K562 (cell line): ENCODE results near the gene CSTPP1.

Experiments used
- RNF2 ChIP-seq: sonication (generic); IDR thresholded peaks from 2 replicates; pipeline ENCODE4 v1.6.1; 2016
- ZNF224 ChIP-seq: sonication (generic); formaldehyde crosslinking; IDR thresholded peaks from 2 replicates; pipeline ENCODE4 v1.8.0; 2022; ENCODE audit warnings: mild to moderate bottlenecking, missing genetic modification reagents
- TF ChIP-seq, protein P1 (sequence below), 3 experiments: IDR thresholded peaks in 2 of 3; conservative IDR thresholded peaks in 1 of 3; 2 replicates each; pipeline ENCODE4 v1.5.1; 2011 to 2012; ENCODE audit warnings: low read length in 3 of 3, mild to moderate bottlenecking in 3 of 3, control low read depth in 2 of 3, improper control_type of control experiment in 1 of 3, inconsistent platforms in 1 of 3, low read depth in 1 of 3, mixed read lengths in 1 of 3, moderate library complexity in 1 of 3; ENCODE audit not compliant: insufficient read depth in 2 of 3

DNA sequence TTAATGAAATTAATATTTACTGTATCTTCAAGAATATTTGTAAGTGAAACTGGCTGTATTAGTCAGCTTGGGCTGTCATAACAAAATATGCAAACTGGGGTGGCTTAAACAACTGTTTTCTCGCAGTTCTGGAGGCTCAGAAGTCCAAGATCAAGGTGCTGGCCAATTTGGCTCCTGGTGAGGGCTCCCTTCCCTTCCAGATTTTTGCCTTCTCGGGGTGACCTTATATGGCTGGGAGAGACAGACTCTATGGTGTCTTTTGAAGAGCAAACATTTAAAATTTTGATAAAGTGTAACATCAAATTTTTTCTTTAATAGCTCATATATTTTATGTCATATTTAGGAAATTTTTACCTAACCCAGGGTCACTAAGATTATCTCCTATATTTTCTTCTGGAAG lies 30.2 kb downstream of the CSTPP1 start:
- no peak for TF ChIP-seq RNF2
- no peak for TF ChIP-seq ZNF224 (CRISPR knock-in tag)
- TF ChIP-seq, protein P1, sequence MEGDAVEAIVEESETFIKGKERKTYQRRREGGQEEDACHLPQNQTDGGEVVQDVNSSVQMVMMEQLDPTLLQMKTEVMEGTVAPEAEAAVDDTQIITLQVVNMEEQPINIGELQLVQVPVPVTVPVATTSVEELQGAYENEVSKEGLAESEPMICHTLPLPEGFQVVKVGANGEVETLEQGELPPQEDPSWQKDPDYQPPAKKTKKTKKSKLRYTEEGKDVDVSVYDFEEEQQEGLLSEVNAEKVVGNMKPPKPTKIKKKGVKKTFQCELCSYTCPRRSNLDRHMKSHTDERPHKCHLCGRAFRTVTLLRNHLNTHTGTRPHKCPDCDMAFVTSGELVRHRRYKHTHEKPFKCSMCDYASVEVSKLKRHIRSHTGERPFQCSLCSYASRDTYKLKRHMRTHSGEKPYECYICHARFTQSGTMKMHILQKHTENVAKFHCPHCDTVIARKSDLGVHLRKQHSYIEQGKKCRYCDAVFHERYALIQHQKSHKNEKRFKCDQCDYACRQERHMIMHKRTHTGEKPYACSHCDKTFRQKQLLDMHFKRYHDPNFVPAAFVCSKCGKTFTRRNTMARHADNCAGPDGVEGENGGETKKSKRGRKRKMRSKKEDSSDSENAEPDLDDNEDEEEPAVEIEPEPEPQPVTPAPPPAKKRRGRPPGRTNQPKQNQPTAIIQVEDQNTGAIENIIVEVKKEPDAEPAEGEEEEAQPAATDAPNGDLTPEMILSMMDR (IDR thresholded peaks at IDR 0.05 in 2 of 3, conservative IDR thresholded peaks at IDR 0.05 in 1 of 3; ENCODE audit: insufficient read depth in 2 of 3, low read depth in 1 of 3, low read length in 3 of 3), result peak in 2 of 3 experiments; percentile 4 to 30; a peak in 2 of 6 replicates
